MG63 (cell line): ENCODE results near the gene WDR48. TPM values are rescaled to one million over a fixed set of nuclear protein-coding genes. Genes with fewer than 3 reads are reported as not detected.

Source experiments
- DNase-seq: peaks from one replicate; pipeline ENCODE4 v3.0.0-alpha.2; 2020
- H3K27me3 ChIP-seq: fragments of 250-450 bp; sonication (Bioruptor Pico); 2 replicates; pipeline ENCODE4 v1.5.1; 2020; ENCODE audit warnings: mild to moderate bottlenecking, moderate library complexity
- H3K36me3 ChIP-seq: fragments of 250-450 bp; sonication (Bioruptor Pico); 2 replicates; pipeline ENCODE4 v1.5.1; 2020; ENCODE audit warnings: mild to moderate bottlenecking, moderate library complexity
- H3K4me3 ChIP-seq: fragments of 250-450 bp; sonication (Bioruptor Pico); 2 replicates; pipeline ENCODE4 v1.5.1; 2020; ENCODE audit warnings: mild to moderate bottlenecking, moderate library complexity
- H3K9me3 ChIP-seq: fragments of 250-450 bp; sonication (Bioruptor Pico); 2 replicates; pipeline ENCODE4 v1.5.1; 2020; ENCODE audit warnings: mild to moderate bottlenecking, moderate library complexity
- total RNA-seq: library from RNA; depleted of rRNA; stranded (reverse); fragments of >200 nt; shearing (Covaris generic); gene quantifications from 2 replicates; pipeline ENCODE4 v1.2.3, GENCODE V29; 2014; ENCODE audit warnings: low replicate concordance; rRNA removed

The WDR48 gene
- total RNA-seq, 1 experiment from 2014 or later, result 9.3 TPM

GRCh38 chr3:39137435-39137936, 85.7 kb downstream of the WDR48 start:
- no peak for DNase-seq
- Histone ChIP-seq H3K9me3 (no peaks in the 10 kb centered on the region), H3K36me3 (peaks cover 2% of the 10 kb centered on the region; the same call in 1 of the 2 replicates), H3K4me3 (no peak overlapping the region), H3K27me3 (no peaks in the 10 kb centered on the region)

DNA sequence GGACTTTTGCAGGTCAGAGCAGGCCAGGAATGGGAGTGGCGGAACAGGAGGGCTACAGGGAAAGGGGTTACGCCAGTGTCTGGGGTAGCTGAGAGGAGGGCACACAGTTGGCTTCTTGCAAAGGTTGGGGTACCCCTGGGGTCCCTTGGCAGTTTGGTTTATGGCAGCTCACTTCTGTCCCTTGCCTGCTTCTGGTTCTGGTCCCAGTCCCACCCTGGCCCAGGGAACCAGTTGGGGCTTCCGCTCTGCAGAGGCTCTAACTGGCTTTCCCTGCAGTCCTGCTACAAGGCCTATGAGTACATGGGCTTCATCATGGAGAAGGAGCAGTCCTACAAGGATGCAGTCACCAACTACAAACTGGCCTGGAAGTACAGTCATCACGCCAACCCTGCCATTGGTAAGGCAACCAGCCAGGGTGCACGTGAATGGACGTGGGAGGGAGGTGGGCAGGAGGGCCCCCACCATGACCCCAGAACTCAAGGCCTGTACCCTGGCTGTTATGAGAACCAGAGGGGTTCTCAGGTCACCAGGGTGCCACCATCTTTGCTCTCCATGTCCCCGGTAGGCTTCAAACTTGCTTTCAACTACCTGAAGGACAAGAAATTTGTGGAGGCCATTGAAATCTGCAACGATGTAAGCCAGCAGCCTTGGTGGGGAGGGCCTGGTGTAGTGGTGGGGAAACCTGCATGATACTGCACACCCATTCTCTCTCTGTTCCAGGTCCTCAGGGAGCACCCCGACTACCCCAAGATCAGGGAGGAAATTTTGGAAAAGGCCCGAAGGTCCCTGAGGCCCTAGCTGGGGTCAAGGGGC, 86.4 kb downstream of the WDR48 start:
- H3K27me3 ChIP-seq, result no peaks in the 10 kb centered on the region
- H3K4me3 ChIP-seq, result no peak overlapping the region
- H3K9me3 ChIP-seq, result no peaks in the 10 kb centered on the region
- H3K36me3 ChIP-seq, result peaks cover 5% of the 10 kb centered on the region; the same call in 1 of the 2 replicates
- no peak for DNase-seq

- DNase-seq, result peak; percentile 81
- Histone ChIP-seq H3K36me3 (peaks cover 5% of the 10 kb centered on the region; the same call in 1 of the 2 replicates), H3K4me3 (no peak overlapping the region), H3K9me3 (no peaks in the 10 kb centered on the region), H3K27me3 (no peaks in the 10 kb centered on the region)
Observed at GRCh38 chr3:39138804-39139415, 87.1 kb downstream of the WDR48 start.

- H3K9me3 ChIP-seq, result no peaks in the 10 kb centered on the region
- peaks cover 5% of the 10 kb centered on the region; the same call in 1 of the 2 replicates for H3K36me3 ChIP-seq
- no peak for DNase-seq
- H3K4me3 ChIP-seq, result no peak overlapping the region
- no peaks in the 10 kb centered on the region for H3K27me3 ChIP-seq
Observed at GRCh38 chr3:39139442-39139841, 87.6 kb downstream of the WDR48 start.

DNA sequence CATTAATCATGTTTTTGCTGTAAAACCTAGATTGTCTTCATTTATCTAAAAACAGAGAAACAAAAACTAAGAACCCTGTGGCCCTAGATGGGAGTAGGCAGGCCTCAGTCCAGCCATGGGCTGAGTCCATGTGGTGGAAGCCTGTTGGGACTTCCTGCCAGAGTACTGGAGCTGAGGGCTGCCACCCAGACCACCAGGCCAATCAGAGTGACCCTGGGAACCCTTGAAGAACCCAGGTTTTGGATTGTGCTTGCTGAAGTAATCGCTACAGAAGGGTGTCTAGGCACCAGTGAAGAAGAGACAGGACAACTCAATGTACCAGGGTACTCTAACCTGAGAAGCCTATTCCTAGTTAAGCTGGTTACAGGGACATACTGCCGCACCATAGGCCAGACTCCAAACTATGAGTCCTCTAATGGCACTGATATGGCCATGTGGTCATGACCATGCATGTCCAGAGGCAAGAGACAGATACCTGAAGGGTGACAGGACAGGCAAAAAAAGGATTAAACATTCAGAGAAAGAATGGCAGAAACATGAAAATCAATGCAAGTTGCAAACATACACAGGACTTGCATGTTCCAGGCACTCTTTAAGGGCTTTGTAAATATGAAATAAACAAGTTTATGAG, 88.6 kb downstream of the WDR48 start:
- DNase-seq, result no peak
- Histone ChIP-seq H3K9me3 (no peaks in the 10 kb centered on the region), H3K36me3 (peaks cover 6% of the 10 kb centered on the region)

DNA sequence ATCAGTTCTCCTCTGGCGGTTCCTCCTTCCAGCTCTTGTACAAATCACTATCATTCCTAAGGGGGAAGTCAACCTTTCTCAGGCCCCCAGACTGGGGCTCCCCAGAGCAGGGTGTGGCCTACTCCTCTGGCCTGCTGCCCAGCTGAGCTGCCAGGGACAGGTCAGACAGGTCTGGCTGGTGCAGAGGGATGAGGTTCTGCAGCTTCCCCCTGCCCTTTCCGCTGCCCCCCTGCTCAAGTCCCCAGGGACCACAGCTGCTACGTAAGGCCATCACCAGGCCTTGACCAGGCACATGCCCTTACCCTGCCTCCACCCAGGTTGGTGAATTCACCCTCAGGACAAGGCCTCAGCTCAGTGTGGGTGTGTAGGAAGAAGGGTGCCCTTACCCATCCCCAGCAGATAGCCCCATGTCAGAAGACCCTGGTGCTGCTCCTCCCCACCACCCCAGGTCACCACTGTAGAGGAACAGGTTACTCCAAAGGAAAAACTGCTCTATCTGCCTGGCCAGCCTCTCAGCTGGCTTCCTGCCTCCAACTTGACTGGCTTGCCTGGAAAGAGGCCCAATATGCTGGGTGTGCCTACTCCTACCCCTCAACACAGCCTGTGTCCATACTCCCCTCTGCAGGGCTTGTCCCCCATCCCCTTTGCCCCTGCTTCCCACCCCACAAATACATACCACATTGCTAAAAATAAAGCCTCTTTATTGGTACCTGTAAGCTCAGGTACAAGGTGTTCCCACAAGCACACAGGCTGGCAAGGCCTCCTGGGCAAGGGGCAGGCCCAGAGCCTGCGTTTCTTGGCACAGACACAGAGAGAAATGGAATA, 89.6 kb downstream of the WDR48 start:
- no peak overlapping the region for H3K4me3 ChIP-seq
- no peak for DNase-seq
- no peaks in the 10 kb centered on the region for H3K9me3 ChIP-seq
- peaks cover 16% of the 10 kb centered on the region for H3K36me3 ChIP-seq
- no peaks in the 10 kb centered on the region for H3K27me3 ChIP-seq

More for the DNA sequence above, 88.6 kb downstream of the WDR48 start:
- Histone ChIP-seq H3K27me3 (no peaks in the 10 kb centered on the region), H3K4me3 (no peak overlapping the region)

DNA sequence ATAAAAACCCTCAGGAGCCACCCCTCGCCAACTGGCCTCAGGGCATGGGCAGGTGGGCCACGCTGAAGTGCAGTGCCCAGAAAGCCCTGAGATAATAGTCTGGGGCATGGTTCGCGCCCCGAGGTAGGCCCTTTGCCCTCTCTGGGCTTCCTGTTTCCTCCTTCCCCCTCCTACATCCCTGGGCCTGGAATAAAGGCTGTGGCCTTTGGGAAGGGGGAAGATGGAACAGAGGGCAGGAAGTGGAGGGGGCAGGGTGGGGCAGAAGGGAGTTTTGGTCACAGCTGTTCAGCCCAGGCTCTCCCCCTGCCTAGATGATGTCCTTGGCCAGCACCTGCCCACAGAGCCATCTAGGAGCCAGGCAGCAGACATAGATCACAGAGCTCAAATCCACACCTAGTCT, 90.3 kb downstream of the WDR48 start:
- Histone ChIP-seq H3K27me3 (no peaks in the 10 kb centered on the region), H3K36me3 (peaks cover 16% of the 10 kb centered on the region), H3K9me3 (no peaks in the 10 kb centered on the region), H3K4me3 (no peak overlapping the region)
- DNase-seq, result no peak

GRCh38 chr3:39143051-39143885, 91.5 kb downstream of the WDR48 start:
- H3K9me3 ChIP-seq, result no peaks in the 10 kb centered on the region
- H3K36me3 ChIP-seq, result peaks cover 16% of the 10 kb centered on the region
- DNase-seq, result no peak
- H3K4me3 ChIP-seq, result no peak overlapping the region
- H3K27me3 ChIP-seq, result no peaks in the 10 kb centered on the region

DNA sequence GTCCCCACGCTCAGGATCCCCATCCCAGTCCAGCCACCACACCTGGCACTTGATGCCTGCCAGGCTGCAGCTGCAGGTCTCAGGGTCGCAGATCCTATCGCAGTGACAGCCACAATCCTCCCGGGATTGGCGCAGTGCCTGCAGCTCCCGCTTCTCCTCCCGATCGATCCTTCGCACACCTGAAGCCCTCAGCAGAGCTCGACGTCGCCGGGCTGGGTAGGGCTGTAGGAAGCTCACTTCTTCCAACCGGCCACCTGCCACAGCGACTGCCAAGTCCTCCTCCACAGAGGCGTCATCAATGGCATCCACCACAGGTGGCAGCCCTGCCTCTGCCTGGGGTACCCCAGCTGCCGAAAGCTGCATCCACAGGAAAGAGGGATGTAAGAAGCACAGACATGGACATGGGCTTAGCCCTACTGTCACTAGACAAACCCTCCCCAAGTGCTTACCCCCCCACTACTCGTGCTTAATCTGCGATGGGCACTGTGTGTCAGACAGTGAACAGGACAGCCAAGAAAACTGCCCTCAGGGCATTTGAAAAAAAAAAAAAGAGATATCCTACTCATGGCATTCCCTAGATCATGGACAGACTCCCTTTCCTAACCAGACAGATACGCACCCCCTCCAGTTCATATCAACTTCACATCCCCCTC, 92.4 kb downstream of the WDR48 start:
- H3K9me3 ChIP-seq, result no peaks in the 10 kb centered on the region
- peaks cover 16% of the 10 kb centered on the region for H3K36me3 ChIP-seq
- no peaks in the 10 kb centered on the region for H3K27me3 ChIP-seq
- no peak overlapping the region for H3K4me3 ChIP-seq
- no peak for DNase-seq

DNA sequence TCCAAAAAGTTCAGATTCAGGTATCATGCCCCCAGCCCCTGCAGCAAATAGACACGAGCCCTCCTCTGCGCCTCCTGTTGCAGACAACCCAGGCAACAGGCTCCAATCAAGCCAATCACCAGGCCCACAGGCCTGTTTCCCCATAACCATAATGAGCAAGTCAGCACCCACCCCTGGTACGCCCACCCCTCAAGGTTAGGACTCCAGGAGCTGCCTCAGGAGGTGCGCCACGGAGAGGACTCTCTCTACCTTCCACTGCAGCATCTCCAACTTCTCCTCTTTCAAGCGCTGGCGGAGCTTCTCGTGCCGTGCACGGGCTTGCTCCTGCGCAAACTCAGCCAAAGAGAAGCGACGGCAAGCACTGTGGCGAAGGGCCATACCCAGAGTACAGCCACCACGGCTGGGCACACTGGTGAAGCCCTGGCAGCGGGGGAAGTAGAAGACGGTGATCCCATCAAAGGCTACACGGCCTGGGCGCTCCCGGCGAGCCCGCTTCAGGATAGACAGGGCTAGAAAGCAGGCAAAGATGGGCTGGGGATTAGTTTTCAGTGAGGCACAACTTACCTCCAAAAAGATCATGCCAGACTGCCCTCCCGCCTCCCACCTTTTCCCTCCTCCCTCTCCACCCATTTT, 93.0 kb downstream of the WDR48 start:
- Histone ChIP-seq H3K9me3 (no peaks in the 10 kb centered on the region), H3K36me3 (peaks cover 16% of the 10 kb centered on the region), H3K4me3 (no peak overlapping the region), H3K27me3 (no peaks in the 10 kb centered on the region)
- no peak for DNase-seq

GRCh38 chr3:39146083-39146501, 94.3 kb downstream of the WDR48 start:
- peaks cover 14% of the 10 kb centered on the region for H3K36me3 ChIP-seq
- no peaks in the 10 kb centered on the region for H3K9me3 ChIP-seq
- H3K4me3 ChIP-seq, result no peak overlapping the region
- H3K27me3 ChIP-seq, result no peaks in the 10 kb centered on the region
- no peak for DNase-seq

Other genes starting within 250 kb of the WDR48 start
- gene SCN10A, start 235.8 kb upstream of the WDR48 start, total RNA-seq, result not detected in 2 replicates
- gene SCN11A, start 72 bp upstream of the WDR48 start, total RNA-seq, result not detected in 2 replicates
- gene GORASP1, start 55.6 kb downstream of the WDR48 start, total RNA-seq, result 11.4 and 19.4 TPM in 2 replicates
- 0.32 and 0.40 TPM in 2 replicates for gene TTC21A, start 55.7 kb downstream of the WDR48 start, total RNA-seq
- 8.4 TPM in 2 replicates for gene CSRNP1, start 101.6 kb downstream of the WDR48 start, total RNA-seq
- gene XIRP1, start 140.6 kb downstream of the WDR48 start, total RNA-seq, result not detected in 2 replicates
- not detected in 2 replicates for gene CX3CR1, start 228.0 kb downstream of the WDR48 start, total RNA-seq